Stimulated activated naive CD8-positive, alpha-beta T cell treated with anti-CD3 and anti-CD28 coated beads, Interleukin-15, Interleukin-2, amounts not matched to agents 100 ng/mL and 50 ng/mL, for 24 hours (primary cell): ENCODE measurements around the gene HORMAD2.

Experiments used
- H3K27ac Mint-ChIP-seq: one replicate; pipeline ENCODE4 v1.8.0; 2021; ENCODE audit warnings: mild to moderate bottlenecking, mixed read lengths
- H3K27me3 Mint-ChIP-seq: one replicate; pipeline ENCODE4 v1.8.0; 2021; ENCODE audit warnings: mixed read lengths
- H3K36me3 Mint-ChIP-seq: one replicate; pipeline ENCODE4 v1.8.0; 2021; ENCODE audit warnings: low read depth, mixed read lengths
- H3K4me1 Mint-ChIP-seq: one replicate; pipeline ENCODE4 v1.8.0; 2021; ENCODE audit warnings: low read depth, mixed read lengths
- H3K4me3 Mint-ChIP-seq: one replicate; pipeline ENCODE4 v1.8.0; 2021; ENCODE audit warnings: mild to moderate bottlenecking, mixed read lengths
- H3K9me3 Mint-ChIP-seq: one replicate; pipeline ENCODE4 v1.8.0; 2021; ENCODE audit warnings: mixed read lengths

Gene HORMAD2

GRCh38 chr22:30150212-30150611 is 69.9 kb downstream of the HORMAD2 start:
- H3K27me3 Mint-ChIP-seq: peaks cover 3% of the 10 kb centered on the region
- H3K27ac Mint-ChIP-seq: peak overlapping the region; percentile 1
- H3K4me3 Mint-ChIP-seq: no peak overlapping the region
- H3K36me3 Mint-ChIP-seq: no peaks in the 10 kb centered on the region
- peaks cover 4% of the 10 kb centered on the region for H3K9me3 Mint-ChIP-seq
- H3K4me1 Mint-ChIP-seq: peaks cover 9% of the 10 kb centered on the region

DNA sequence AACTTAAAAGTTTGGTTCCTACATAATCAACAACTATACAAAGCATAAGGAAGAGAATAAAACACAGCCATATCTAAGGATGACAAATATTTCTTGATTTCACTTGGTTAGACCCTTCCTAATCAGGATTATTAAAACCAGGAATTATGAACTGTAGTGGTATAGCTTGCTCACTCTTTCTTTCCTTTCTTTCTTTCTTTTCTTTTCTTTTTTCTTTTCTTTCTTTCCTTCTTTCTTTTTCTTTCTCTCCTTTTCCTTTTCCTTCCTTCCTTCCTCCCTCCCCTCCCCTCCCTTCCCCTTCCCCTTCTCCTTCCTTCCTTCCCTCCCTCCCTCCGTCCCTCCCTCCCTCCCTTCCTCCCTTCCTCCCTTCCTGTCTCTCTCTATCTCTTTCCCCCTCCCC is 78.0 kb downstream of the HORMAD2 start:
- H3K4me3 Mint-ChIP-seq: no peak overlapping the region
- H3K27ac Mint-ChIP-seq: peak overlapping the region; percentile 92
- H3K9me3 Mint-ChIP-seq: no peaks in the 10 kb centered on the region
- H3K4me1 Mint-ChIP-seq: peaks cover 58% of the 10 kb centered on the region
- no peaks in the 10 kb centered on the region for H3K36me3 Mint-ChIP-seq
- H3K27me3 Mint-ChIP-seq: no peaks in the 10 kb centered on the region

DNA sequence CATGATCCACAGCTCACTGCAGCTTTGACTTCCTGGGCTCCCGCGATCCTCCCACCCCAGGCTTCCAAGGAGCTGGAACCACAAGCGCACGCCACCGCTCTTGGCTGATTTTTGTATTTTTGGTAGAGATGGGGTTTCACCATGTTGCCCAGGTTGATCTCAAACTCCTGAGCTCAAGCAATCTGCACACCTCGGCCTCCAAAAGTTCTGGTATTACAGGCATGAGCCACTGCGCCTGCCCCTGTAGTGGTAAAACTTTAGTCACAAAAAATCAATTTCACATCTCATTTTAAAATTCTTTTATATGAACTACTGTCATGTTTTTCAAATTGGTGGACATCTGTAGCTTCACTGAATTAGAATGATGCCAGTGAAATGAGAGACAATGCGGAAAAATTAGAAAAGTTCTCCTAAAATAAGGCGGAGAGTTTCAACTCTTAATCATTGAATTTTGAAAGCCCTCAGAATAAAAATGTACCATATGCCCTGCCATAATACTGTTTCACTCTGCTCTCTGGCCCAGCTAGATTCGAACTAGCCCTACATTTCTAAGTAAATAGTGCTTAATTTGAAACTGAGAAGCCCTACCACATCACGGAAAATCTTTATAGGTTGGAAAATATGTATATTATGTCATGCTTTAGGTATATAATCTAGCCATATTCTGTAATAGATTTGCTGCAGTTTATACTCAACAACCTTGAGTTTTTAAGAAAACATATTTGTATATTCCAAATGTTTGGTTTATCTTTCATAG is 78.7 kb downstream of the HORMAD2 start:
- Mint-ChIP-seq H3K9me3 (no peaks in the 10 kb centered on the region), H3K4me1 (peaks cover 58% of the 10 kb centered on the region), H3K36me3 (no peaks in the 10 kb centered on the region), H3K4me3 (peak overlapping the region; percentile 50), H3K27me3 (no peaks in the 10 kb centered on the region), H3K27ac (peak overlapping the region; percentile 92)

DNA sequence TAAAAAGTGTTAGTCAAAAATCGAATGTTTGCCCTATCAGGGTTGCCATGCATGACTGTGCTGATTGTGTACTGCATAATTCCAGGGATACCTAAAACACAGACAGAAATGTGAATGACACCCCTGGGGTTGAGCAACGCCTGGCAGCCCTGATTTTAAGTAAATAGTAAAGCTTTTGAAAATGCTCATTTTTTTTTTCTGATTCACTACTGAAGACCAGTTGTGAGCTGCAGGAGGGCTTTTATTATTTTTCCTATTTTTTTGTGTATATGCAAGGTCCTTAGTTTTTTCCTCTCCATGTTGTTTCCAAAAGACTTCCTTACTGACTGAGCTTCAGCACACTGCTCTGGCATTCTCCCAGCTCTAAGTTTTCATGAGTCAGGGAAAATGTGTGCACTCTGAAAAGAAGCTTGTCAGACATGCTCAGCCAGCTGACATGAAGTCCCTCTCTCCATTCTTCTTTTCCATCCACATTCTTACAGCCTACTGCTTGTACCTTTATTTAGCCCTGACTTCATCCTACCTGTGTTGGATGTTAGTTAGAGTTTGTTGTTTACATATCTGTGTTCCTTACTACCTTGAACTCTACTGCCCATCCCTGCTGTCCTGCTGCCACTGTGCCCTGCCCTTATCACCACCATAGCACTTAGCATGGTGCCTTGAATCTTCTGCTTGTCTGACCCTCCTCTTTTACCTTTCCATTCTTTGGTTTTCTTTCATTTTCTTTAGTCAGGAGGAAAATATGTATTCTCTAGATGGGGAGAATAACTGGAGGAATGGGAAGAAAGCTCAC is 79.5 kb downstream of the HORMAD2 start:
- Mint-ChIP-seq H3K4me1 (peaks cover 58% of the 10 kb centered on the region), H3K27me3 (no peaks in the 10 kb centered on the region), H3K27ac (peak overlapping the region; percentile 92), H3K36me3 (no peaks in the 10 kb centered on the region), H3K9me3 (no peaks in the 10 kb centered on the region), H3K4me3 (peak overlapping the region; percentile 50)

DNA sequence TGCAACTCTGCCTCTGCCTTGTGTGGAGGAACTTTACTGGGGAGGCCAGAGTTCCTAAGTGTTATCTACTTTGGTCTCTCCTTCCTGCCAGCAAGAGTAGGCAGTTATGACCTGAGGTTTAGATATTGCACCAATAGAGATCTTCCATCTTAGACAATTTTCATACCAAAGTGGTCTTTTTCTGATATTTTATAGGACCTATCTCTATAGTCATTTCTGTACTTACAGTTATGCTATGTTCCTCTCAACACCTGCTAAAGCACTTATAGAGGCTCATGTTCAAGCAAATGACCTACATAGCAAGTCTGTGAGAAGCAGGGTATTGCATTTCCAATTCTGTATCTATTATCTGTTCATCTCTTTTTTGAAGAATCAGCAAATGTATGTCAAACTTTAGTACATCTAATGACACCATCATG is 80.8 kb downstream of the HORMAD2 start:
- H3K36me3 Mint-ChIP-seq: no peaks in the 10 kb centered on the region
- H3K27ac Mint-ChIP-seq: peak overlapping the region; percentile 76
- no peaks in the 10 kb centered on the region for H3K27me3 Mint-ChIP-seq
- H3K4me3 Mint-ChIP-seq: no peak overlapping the region
- peaks cover 54% of the 10 kb centered on the region for H3K4me1 Mint-ChIP-seq
- H3K9me3 Mint-ChIP-seq: no peaks in the 10 kb centered on the region

DNA sequence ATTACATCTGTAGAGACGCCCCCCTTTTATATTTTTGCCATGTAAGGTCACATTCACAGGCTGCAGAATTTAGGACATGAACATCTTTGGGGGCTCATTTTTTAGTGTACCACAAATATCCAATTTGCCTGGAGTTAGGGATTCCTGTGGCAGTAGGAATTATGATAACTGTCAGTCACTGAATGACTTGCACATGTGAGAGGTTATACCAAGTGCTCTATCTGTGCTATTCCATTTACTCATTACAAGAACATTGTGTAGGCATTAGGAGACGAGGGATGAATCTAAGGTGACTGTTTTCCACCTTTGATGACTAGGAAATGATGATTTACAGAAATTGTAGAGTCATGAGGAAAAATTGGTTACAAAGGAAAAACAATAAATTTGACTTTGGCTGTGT is 87.0 kb downstream of the HORMAD2 start:
- no peak overlapping the region for H3K27ac Mint-ChIP-seq
- no peaks in the 10 kb centered on the region for H3K27me3 Mint-ChIP-seq
- H3K4me1 Mint-ChIP-seq: no peaks in the 10 kb centered on the region
- peak overlapping the region; percentile 57 for H3K4me3 Mint-ChIP-seq
- no peaks in the 10 kb centered on the region for H3K36me3 Mint-ChIP-seq
- no peaks in the 10 kb centered on the region for H3K9me3 Mint-ChIP-seq

- Mint-ChIP-seq H3K27me3 (no peaks in the 10 kb centered on the region), H3K4me1 (no peaks in the 10 kb centered on the region), H3K4me3 (peak overlapping the region; percentile 57), H3K27ac (no peak overlapping the region), H3K36me3 (no peaks in the 10 kb centered on the region), H3K9me3 (no peaks in the 10 kb centered on the region)
Measured at GRCh38 chr22:30167734-30168133, 87.5 kb downstream of the HORMAD2 start.

DNA sequence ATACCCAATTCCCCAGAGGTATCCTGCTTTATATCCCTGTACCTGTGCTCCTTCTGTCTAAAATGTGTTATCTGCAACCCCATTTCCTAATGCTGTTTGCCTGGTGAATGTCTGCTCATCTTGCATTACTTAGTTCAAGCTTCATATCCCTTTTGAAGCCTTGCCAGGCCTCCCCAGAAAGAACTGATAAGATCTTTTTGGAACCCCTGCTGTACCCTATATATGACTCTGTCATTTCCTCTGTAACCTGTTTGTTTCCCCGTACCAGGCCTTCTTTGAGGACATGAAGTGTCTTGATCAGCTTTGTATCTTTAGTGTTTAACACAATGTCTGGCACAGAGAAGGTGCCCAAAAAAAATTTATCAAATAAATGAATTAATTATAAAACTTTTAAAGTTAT is 88.7 kb downstream of the HORMAD2 start:
- Mint-ChIP-seq H3K9me3 (no peaks in the 10 kb centered on the region), H3K4me1 (no peaks in the 10 kb centered on the region), H3K27ac (no peak overlapping the region), H3K36me3 (no peaks in the 10 kb centered on the region), H3K4me3 (no peak overlapping the region), H3K27me3 (no peaks in the 10 kb centered on the region)

- no peaks in the 10 kb centered on the region for H3K9me3 Mint-ChIP-seq
- H3K4me3 Mint-ChIP-seq: no peak overlapping the region
Measured at GRCh38 chr22:30170129-30170528, 89.9 kb downstream of the HORMAD2 start.

DNA sequence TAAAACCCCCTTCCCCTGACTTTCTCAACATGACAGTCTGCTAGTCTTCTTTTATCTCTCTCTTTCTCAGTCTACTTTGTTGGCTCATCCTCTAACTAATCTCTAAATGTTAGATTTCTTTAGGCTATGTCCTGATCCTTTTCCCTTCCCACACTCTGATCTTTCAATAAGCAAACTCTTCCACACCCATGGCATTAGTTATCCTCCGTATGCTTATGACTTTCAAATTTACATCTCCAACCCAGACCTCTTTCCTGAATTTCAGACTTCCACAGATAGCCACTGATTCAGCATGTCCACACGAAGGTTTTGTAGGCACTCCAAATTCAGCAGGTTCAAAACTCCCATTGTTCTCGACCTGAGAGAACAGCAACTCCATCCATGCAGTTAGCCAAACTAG is 90.7 kb downstream of the HORMAD2 start:
- Mint-ChIP-seq H3K4me1 (peaks cover 15% of the 10 kb centered on the region), H3K27ac (no peak overlapping the region), H3K4me3 (no peak overlapping the region), H3K9me3 (no peaks in the 10 kb centered on the region), H3K36me3 (no peaks in the 10 kb centered on the region), H3K27me3 (no peaks in the 10 kb centered on the region)

More at GRCh38 chr22:30170129-30170528, 89.9 kb downstream of the HORMAD2 start:
- Mint-ChIP-seq H3K27ac (no peak overlapping the region), H3K27me3 (no peaks in the 10 kb centered on the region), H3K4me1 (peaks cover 7% of the 10 kb centered on the region), H3K36me3 (no peaks in the 10 kb centered on the region)

GRCh38 chr22:30175690-30176288 is 95.5 kb downstream of the HORMAD2 start:
- Mint-ChIP-seq H3K27ac (peak overlapping the region; percentile 71), H3K4me3 (no peak overlapping the region), H3K4me1 (peaks cover 58% of the 10 kb centered on the region), H3K27me3 (no peaks in the 10 kb centered on the region), H3K36me3 (no peaks in the 10 kb centered on the region), H3K9me3 (no peaks in the 10 kb centered on the region)

- no peak overlapping the region for H3K27ac Mint-ChIP-seq
- H3K9me3 Mint-ChIP-seq: no peaks in the 10 kb centered on the region
- no peak overlapping the region for H3K4me3 Mint-ChIP-seq
- H3K27me3 Mint-ChIP-seq: no peaks in the 10 kb centered on the region
- no peaks in the 10 kb centered on the region for H3K36me3 Mint-ChIP-seq
- peaks cover 64% of the 10 kb centered on the region for H3K4me1 Mint-ChIP-seq
Measured at GRCh38 chr22:30176431-30176830, 96.2 kb downstream of the HORMAD2 start.

DNA sequence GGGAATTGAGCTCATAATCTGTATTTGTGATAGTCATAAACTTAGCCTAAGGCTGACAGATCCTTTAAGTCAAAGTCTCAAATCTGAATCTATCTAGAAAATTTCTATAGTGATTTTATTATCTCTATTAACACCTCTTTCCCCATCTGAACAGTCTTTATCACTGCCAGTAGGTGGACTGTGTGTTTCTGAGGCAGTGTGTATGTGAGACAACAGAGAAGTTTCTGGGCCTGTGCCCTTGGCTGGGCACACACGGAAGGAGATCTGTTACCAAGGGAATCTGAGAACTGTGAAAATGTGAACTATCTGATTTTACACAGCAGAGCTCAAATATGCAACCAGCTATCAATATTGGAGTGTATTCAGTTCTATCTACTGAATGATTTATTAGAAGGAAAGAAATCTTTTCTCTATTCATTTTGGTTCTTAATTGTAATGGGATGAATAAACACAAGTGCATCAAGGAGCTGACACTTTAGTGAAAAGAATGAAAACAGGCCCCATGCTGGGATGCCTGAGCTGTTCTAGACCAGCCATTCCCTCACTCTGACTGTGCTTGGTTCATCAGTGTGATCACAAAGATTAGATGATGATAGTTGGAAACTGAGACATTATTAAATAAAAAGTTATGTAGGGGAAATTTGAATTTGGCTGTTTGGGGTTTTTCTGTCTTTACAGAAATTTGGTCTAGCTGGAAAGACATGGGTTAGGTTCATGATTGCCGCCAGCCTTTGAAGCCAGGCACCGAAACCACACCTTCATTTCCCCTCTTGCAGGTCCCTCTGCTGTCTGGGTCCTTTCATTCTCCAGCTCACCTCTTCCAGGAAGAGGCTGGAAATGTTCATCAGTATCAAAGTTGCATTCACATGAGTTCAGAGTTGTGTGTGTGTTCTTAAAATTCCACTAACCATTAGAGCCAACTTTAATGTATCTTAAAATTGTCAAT is 98.2 kb downstream of the HORMAD2 start:
- peak overlapping the region; percentile 32 for H3K4me3 Mint-ChIP-seq
- peak overlapping the region; percentile 95 for H3K27ac Mint-ChIP-seq
- H3K9me3 Mint-ChIP-seq: no peaks in the 10 kb centered on the region
- H3K4me1 Mint-ChIP-seq: peaks cover 82% of the 10 kb centered on the region
- no peaks in the 10 kb centered on the region for H3K27me3 Mint-ChIP-seq
- H3K36me3 Mint-ChIP-seq: no peaks in the 10 kb centered on the region

DNA sequence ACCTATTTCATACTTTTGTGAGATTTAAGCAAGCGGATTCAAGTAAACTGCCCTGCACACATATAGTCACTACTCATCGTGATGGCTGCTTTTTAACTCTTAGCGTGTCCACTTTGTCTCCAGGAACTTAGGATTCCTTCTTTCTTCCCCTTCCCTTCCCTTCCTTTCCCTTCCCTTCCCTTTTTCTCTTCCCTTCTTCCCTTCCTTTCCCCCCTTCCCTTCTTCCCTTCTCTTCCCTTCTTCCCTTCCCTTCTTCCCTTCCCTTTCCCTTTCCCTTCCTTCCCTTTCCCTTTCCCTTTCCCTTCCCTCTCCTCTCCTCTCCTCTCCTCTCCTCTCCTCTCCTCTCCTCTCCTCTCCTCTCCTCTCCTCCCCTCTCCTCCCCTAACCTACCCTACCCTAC is 100.4 kb downstream of the HORMAD2 start:
- no peaks in the 10 kb centered on the region for H3K9me3 Mint-ChIP-seq
- H3K27me3 Mint-ChIP-seq: no peaks in the 10 kb centered on the region
- peaks cover 93% of the 10 kb centered on the region for H3K4me1 Mint-ChIP-seq
- no peak overlapping the region for H3K4me3 Mint-ChIP-seq
- no peaks in the 10 kb centered on the region for H3K36me3 Mint-ChIP-seq
- H3K27ac Mint-ChIP-seq: no peak overlapping the region
